ENCODE measurements around the gene KCNJ5. TPM values are rescaled to one million over a fixed set of nuclear protein-coding genes. Genes with fewer than 3 reads are reported as not detected.
A peak's percentile ranks its signal among the peaks of the same experiment; 100 is the strongest.

Gene KCNJ5
- total RNA-seq, 4 donors from 2014 or later = 0.47 to 1.9 TPM; not detected in 2

DNA sequence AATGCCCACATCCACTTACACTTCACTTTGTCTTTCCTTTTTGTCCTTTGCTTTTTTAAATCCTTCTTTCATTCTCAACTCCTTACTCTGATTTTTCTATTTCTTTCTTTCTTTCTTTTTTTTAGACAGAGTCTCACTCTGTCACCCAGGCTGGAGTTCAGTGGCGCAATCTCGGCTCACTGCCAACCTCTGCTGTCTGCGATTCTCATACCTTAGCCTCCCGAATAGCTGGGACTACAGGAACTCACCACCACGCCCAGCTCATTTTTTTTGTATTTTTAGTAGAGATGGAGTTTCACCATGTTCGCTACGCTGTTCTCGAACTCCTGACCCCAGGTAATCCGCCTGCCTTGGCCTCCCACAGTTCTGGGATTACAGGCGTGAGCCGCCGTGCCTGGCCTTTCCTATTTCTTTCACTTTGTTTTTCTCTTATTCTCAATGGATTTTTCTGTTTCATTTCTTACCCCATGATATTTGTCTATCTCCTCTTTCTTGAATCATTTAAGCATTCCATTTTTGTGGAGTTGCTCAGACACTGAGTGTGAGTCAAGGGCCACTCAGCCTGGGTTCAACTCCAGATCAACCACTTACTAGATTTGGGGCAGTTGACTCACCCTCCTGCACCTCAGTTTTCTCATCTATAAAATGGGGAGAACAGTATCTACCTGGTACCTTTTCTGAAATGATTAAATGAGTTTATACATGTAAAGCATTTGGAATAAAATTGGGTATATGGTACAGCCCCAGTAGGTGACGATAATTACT is 7.6 kb downstream of the KCNJ5 start:
- 65 to 83% methylated on average over 13 of the region's 13 CpGs for WGBS, 2 donors
- intact Hi-C loops (cut with DNase I) = no loop called here
- no peak for DNase-seq
- no peaks in the 10 kb centered on the region for H3K36me3 ChIP-seq
- no peak overlapping the region for H3K27ac ChIP-seq
- peaks cover 0 to 6% (median 0%) of the 10 kb centered on the region in 4 donors for H3K27me3 ChIP-seq
- H3K9me3 ChIP-seq = no peaks in the 10 kb centered on the region
- peaks cover 0 to 31% (median 0%) of the 10 kb centered on the region in 3 donors for H3K4me1 ChIP-seq
- no peak overlapping the region for H3K4me3 ChIP-seq
- TF ChIP-seq POLR2A (IDR thresholded peaks at IDR 0.05) = no peak

DNA sequence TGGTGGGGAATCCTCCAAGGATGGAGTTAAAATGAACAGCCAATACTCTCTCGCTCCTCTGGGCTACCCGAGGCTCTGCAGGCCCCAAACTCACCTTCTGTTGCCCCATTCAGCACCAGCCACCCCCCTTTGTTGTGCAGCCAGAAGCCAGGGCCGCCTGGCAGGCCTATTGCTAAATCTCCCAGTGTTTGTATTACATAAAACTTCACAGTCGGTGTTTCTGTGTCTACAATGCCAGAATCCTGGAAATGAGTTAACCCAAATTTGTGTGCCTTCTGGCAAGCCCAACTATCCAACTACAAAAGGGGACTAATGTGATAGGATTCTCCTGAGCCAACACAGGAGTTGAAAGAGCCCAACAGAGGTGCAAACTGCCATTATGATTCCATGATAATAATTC is 9.3 kb downstream of the KCNJ5 start:
- Histone ChIP-seq H3K36me3 (no peaks in the 10 kb centered on the region), H3K27me3 (peaks cover 0 to 12% (median 0%) of the 10 kb centered on the region in 4 donors), H3K4me1 (peaks cover 3 to 39% (median 5%) of the 10 kb centered on the region in 3 donors), H3K27ac (no peak overlapping the region), H3K9me3 (no peaks in the 10 kb centered on the region), H3K4me3 (no peak overlapping the region)
- WGBS, 2 donors = 13 to 35% methylated on average over 2 to 4 of the region's 4 CpGs
- intact Hi-C loops (cut with DNase I) = no loop called here
- TF ChIP-seq, protein P1, sequence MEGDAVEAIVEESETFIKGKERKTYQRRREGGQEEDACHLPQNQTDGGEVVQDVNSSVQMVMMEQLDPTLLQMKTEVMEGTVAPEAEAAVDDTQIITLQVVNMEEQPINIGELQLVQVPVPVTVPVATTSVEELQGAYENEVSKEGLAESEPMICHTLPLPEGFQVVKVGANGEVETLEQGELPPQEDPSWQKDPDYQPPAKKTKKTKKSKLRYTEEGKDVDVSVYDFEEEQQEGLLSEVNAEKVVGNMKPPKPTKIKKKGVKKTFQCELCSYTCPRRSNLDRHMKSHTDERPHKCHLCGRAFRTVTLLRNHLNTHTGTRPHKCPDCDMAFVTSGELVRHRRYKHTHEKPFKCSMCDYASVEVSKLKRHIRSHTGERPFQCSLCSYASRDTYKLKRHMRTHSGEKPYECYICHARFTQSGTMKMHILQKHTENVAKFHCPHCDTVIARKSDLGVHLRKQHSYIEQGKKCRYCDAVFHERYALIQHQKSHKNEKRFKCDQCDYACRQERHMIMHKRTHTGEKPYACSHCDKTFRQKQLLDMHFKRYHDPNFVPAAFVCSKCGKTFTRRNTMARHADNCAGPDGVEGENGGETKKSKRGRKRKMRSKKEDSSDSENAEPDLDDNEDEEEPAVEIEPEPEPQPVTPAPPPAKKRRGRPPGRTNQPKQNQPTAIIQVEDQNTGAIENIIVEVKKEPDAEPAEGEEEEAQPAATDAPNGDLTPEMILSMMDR (IDR thresholded peaks at IDR 0.05) = no peak
- no peak for TF ChIP-seq POLR2A (IDR thresholded peaks at IDR 0.05)
- DNase-seq = no peak

DNA sequence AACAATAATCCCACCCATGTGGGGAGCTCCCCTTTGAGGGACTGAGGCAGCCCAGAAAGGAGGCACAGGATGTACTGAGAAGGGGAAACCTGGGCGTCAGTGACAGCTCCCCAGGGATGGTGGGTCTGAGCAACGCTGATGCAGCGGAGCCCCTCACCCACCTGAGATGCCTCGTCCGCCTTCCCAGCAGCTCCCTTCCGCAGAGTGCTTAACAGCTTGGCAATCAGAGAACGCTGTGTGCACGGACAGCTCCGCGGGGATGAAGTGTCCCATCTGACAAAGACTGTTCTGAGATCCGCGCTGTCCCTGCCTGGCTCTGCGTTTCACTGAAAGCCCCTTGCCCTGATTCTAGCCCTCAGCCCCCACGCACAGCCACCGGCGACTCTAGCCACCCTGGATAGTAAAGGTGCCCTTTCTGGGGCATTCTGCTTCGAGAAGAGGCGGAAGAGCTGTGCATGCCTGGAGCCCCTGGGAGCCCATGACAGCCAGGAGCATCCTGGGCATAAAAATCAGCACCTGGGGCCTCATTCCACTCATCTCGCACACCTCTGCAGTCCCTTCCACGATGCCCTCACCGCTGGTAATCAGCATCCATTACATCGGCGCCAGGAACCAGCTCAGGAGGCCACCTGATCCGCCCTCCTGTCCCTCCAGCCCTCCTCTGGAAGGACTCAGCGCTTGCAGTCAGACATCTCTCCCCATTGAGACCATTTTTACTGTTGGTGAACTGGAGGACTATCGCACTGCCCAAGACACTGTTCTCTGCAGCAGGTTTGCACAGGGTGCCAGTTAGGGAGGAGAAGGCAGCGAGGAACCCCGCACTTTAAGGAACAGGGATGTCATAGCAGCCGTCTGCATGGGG is 10.7 kb downstream of the KCNJ5 start:
- H3K9me3 ChIP-seq = no peaks in the 10 kb centered on the region
- H3K36me3 ChIP-seq = no peaks in the 10 kb centered on the region
- no peak overlapping the region for H3K4me3 ChIP-seq
- peaks cover 7 to 53% (median 8%) of the 10 kb centered on the region in 3 donors for H3K4me1 ChIP-seq
- DNase-seq = no peak
- no peak overlapping the region for H3K27ac ChIP-seq
- intact Hi-C loops (cut with DNase I) = no loop called here
- WGBS, 2 donors = 81 to 87% methylated on average over 13 to 18 of the region's 29 CpGs
- H3K27me3 ChIP-seq = peaks cover 0 to 12% (median 0%) of the 10 kb centered on the region in 4 donors
- TF ChIP-seq POLR2A (IDR thresholded peaks at IDR 0.05) = no peak
- TF ChIP-seq, protein P1 (IDR thresholded peaks at IDR 0.05) = no peak

DNA sequence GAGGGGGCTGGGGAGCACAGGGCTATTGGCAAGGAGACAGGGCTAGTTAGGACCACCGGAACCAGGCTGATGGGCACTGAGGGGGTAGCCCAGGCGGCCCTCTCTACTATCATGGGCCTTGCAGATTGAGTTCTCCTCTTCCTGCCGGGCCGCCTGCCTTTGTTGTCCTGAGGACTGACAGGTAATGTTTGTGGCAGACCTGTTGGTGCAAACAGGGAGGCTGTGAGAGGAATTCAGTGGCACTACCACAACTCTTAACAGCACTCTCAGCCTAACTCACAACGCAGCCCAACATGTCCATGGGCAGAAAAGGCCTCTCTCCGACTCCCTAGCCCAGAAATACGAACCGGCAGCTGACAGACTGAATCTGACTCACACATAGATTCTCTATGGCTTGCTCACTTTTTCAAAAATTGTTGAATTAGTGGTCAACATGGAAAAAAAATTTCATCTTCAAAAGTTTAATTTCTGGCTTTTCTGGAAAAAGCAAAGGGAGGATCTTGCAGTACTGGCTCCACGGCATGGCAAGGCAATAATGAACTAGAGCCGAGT is 11.4 kb downstream of the KCNJ5 start:
- DNase-seq = no peak
- Histone ChIP-seq H3K27me3 (peaks cover 0 to 12% (median 0%) of the 10 kb centered on the region in 4 donors), H3K36me3 (no peaks in the 10 kb centered on the region), H3K9me3 (no peaks in the 10 kb centered on the region), H3K4me3 (no peak overlapping the region), H3K4me1 (peaks cover 7 to 59% (median 10%) of the 10 kb centered on the region in 3 donors), H3K27ac (no peak overlapping the region)
- TF ChIP-seq POLR2A (IDR thresholded peaks at IDR 0.05) = no peak
- TF ChIP-seq, protein P1 (IDR thresholded peaks at IDR 0.05) = no peak
- 81 to 88% methylated on average over 6 of the region's 10 CpGs for WGBS, 2 donors
- intact Hi-C loops (cut with DNase I) = no loop called here

DNA sequence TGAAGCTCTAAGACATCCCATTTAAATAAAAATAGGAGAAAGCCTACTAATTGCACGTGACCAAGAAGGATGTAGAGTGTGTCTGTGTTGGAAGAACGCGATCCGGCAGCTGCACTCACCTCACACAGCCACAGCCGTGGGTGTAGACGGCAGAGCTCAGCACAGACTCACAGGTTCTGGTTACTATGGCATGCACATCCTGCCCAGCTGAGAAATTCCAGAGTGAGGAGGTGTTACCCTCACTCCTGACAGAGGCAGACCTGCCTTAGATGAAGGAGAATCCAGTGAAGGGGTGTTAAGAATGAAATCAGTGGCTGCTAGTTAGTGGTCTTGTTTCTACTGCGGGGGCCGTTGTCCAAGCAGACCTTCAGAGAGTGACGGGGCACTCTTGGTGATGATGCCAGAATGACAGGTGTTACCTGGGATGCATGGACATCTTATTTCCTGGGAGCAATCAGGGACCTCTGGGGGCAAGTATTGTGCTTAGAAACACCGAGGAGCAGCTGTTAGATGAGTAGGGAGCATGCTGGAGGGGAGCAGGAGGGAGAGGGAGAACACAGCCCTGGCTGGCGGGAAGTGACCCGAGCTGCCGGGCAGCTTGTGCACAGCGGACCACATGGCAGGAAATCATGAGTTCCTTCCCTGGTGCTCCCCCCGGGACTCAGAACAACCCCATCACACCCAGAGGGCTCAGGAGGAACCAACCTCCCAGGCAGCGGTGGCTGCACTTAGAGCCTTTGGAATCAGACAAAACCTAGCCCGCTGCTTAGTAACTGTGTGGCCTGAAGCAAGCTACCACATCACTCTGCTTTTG is 12.3 kb downstream of the KCNJ5 start:
- 72% methylated on average over 12 to 17 of the region's 17 CpGs for WGBS, 2 donors
- peak overlapping the region in 1 of 4 donors; percentile 7 for H3K27ac ChIP-seq
- TF ChIP-seq POLR2A (IDR thresholded peaks at IDR 0.05) = no peak
- TF ChIP-seq, protein P1 (IDR thresholded peaks at IDR 0.05) = no peak
- no peaks in the 10 kb centered on the region for H3K9me3 ChIP-seq
- H3K4me3 ChIP-seq = no peak overlapping the region
- peaks cover 7 to 65% (median 19%) of the 10 kb centered on the region in 3 donors for H3K4me1 ChIP-seq
- intact Hi-C loops (cut with DNase I) = no loop called here
- peaks cover 0 to 12% (median 0%) of the 10 kb centered on the region in 4 donors for H3K27me3 ChIP-seq
- no peak for DNase-seq
- no peaks in the 10 kb centered on the region for H3K36me3 ChIP-seq
